NCI-H1417 (cell line): ENCODE measurements around the gene TARM1.
"Not testable (repeated sequence)": the region's sequence is repeated elsewhere in the genome, so short reads cannot be mapped to it uniquely, and the experiment has no call there.

ENCODE experiments used
- DNase-seq, 3 experiments: peaks; one replicate each; lab custom pipeline; 2025; lab: John Stamatoyannopoulos, UW

Gene TARM1

DNA sequence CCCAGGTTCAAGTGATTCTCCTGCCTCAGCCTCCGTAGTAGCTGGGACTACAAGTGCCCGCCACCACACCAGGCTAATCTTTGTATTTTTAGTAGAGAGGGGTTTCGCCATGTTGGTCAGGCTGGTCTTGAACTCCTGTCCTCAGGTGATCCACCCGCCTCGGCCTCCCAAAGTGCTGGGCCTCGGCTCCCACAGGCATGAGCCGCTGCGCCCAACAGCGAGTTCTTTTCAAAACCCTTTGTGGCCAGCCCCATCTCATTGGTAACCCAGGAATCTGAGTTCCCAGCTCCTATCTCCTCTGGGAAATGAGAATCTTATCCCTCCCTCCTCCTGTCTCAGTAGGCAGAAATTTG is 18.7 kb upstream of the TARM1 start:
- DNase-seq = not testable (repeated sequence)

DNA sequence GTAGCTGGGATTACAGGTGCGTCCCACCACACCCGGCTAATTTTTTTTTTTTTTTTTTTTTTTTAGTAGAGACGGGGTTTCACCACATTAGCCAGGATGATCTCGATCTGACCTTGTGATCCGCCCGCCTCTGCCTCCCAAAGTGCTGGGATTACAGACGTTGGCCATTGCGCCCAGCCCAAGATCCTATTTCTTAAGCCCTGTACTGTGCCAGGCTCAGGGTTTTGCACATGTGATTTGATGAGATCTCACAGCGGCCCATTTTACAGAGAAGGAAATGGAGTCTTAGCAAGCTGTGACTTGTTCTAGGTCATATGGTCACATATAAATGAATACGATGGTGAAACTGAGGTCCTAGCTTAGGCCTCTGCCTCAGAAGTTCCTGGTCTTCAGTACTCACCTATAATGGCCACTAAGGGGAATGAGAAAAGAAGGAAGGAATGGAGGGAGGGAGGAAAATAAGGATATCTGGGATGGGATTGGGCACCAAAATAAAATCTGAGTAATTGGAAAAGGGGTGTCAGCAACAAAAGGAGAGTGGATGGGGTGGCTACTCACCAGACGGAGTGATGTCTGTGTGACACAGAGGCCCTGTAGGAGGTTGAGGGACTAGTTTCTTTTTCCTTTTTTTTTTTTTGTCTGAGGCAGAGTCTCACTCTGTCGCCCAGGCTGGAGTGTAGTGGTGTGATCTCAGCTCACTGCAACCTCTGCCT is 18.2 kb upstream of the TARM1 start:
- DNase-seq = no peak

DNA sequence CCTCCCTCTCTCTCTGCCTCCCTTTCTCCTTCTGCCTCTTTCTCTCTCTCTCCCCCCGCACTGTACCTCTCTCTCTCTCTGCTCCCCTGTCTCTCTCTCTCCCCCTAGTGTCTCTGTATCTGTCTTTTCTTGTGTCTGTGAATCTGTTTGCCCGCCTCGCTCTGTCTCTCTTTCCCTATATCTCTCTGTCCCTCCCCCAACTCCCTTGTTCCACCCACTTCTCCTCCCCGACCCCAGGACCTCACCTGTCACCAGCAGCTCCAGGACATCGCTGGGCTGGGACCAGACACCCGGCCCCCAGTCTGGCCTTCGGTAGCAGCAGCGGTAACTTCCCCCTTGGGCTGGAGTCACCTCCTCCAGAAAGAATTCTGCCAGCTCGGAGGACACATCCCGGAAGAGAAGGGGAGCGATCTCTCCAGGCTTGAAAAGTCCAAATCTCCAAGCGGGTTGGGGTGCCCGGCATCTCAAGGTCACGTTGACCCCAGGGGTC is 15.5 kb upstream of the TARM1 start:
- DNase-seq = no peak

DNA sequence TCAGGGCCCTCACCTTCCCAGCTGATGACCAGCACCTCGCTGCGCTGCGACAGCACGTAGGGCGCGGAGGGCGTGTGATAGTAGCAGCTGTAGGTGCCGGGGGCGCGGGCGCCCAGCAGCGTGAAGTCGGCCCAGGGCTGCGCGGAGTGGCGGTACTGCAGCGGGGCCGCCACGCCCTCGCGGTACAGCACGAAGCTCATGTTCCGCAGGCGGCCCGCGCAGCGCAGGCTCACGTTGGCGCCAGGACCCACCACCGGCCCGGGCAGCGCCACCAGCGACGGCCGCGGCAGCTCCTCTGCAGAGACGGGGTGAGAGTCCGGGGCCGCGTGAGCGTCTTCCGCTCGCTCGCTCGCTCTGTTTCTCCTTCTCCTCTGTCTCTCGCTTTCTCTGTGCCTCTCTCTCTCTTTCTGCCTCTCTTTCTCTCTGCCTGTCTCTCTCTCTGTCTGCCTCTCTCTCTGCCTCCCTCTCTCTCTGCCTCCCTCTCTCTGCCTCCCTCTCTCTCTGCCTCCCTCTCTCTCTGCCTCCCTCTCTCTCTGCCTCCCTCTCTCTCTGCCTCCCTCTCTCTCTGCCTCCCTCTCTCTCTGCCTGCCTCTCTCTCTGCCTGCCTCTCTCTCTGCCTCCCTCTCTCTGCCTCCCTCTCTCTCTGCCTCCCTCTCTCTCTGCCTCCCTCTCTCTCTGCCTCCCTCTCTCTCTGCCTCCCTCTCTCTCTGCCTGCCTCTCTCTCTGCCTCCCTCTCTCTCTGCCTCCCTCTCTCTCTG is 14.9 kb upstream of the TARM1 start:
- DNase-seq = peak in 2 of 3 experiments; percentile 49 to 50

DNA sequence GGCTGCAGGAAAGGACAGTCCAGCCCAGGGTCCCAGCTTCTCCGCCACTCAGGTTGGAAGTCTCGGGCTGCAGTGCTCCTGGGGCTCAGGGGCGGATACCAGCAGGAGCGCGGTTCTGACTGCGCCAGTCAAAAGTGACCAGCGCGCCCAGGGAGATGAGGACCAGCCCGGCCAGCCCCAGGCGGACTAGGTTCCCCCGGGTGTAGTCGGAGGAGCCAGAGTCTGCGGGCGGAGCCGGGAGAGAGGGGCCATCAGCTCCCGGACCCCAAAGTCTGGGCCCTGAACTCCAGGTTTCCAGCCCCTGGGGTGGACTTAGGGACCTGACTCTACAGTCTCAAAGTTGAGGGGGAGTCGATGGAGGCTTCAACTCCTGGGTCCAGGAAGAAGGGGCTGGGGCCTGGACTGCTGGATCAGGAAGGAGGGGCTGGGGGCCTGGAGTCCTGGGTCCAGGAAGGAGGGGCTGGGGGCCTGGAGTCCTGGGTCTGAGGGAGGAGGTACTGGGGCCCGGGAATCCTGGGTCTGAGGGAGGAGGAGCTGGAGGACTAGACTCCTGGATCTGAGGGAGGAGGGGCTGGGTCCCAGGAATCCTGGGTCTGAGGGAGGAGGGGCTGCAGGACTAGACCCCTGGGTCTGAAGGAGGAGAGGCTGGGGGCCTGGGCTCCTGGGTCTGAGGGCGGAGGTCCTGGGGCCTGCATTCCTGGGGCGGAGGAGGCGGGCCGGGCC is 14.1 kb upstream of the TARM1 start:
- DNase-seq = no peak

DNA sequence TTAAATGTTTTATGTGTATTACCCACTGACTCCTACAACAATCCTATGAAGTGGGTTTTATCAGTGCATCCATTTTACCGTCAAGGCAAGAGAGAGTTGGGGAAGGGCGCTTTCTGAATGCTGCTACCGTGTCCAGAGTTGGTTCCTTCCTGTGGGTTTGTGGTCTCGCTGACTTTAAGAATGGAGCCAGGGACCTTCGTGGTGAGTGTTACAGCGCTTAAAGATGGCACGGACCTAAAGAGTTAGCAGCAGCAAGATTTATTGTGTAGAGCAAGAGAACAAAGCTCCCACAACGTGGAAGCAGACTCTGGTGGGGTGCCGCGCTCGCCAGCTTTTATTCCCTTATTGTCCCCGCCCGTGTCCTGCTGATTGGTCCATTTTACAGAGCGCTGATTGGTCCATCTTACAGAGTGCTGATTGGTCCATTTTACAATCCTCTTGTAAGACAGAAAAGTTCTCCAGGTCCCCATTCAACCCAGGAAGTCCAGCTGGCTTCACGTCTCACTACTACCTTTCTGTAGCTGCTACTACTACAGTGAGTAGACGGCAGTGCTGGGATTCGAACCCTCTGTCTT is 13.3 kb upstream of the TARM1 start:
- no peak for DNase-seq

DNA sequence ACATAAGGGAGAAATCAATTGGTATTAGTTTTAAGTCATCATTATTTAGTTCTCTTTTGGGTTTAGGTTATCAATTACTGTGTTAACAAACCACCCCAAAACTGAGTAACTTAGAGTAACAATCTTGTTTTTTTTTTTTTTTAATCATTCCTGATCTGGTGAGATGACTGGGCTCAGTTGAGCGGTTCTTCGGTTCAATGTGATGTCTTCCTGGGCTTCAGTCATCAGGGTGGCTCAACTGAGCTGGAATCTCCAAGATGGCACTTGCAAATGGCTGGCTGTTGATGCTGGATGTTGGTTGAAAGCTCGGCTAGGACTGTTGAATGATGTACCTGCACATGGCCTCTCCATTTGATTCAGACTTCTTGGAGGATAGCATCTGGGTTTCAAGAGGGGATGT is 3.2 kb upstream of the TARM1 start:
- DNase-seq = no peak

DNA sequence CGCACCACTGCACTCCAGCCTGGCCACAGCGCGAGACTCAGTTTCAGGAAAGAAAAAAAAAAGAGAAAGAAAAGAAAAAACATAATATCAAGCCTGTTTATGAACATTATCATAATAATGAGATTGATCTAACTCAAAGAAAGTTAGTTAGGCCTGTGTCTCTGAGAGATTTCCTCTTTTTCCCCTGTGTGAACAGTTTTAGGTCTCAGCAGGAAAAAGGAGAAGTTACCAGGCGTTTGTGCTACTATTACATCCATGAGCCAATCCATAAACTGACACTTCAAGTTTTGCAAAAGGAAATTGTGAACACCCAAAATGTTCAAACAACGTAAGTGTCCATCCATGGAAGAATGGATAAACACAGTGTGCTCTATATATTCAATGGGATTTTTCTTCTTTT is 3.8 kb downstream of the TARM1 start:
- DNase-seq = no peak

DNA sequence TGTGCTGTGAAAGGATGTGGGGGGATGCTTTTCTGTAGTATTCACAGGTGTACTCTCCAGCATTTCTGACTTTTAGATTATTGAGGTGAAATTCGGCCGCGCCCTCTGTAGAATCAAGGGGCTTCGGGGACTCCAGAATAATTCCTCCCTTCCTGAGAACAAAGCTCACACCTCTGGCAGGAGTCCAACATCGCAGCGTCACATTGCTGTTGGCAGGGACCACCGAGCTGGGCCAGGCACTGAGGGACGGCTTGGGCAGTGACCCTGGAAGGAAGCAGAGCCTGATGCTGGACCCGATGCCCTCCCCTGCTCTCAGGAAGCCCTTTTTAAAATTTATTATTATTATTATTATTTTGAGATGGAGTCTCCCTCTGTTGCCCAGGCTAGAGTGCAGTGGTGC is 6.3 kb downstream of the TARM1 start:
- DNase-seq = no peak

DNA sequence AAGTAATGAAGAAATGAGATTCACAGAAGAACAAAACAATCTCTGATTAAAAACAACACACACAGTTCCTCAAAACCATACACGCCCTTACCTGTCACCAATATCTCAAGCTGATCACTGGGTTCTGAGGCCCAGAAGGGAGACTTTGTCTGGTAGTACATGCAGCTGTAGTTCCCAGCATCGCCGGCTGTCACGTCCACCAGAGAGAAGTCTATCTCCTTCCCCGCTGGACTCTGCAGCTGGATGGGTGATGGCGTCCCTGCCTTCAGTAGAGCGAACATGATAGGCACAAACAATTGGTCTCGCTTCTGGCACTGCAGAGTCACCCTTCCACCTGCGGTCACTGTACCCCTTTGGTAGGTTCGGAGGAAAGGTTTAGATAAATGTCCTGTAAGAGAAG is 7.3 kb downstream of the TARM1 start:
- DNase-seq = no peak

DNA sequence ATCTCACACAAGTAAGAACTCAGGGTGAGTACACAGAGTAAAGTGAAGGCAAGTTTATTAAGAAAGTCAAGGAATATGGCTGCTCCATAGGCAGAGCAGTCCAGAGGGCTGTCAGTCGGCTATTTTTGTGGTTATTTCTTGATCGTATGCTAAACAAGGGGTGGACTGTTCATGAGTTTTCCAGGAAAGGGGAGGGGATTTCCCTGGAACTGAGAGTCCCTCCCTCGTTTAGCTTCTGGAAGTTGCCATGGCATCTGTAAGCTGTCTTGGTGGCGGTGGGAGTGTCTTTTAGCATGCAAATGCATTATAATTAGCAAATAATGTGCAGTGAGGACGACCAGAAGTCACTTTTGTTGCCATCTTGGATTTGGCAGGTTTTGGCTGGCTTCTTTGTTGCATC is 11.7 kb downstream of the TARM1 start:
- no peak for DNase-seq

DNA sequence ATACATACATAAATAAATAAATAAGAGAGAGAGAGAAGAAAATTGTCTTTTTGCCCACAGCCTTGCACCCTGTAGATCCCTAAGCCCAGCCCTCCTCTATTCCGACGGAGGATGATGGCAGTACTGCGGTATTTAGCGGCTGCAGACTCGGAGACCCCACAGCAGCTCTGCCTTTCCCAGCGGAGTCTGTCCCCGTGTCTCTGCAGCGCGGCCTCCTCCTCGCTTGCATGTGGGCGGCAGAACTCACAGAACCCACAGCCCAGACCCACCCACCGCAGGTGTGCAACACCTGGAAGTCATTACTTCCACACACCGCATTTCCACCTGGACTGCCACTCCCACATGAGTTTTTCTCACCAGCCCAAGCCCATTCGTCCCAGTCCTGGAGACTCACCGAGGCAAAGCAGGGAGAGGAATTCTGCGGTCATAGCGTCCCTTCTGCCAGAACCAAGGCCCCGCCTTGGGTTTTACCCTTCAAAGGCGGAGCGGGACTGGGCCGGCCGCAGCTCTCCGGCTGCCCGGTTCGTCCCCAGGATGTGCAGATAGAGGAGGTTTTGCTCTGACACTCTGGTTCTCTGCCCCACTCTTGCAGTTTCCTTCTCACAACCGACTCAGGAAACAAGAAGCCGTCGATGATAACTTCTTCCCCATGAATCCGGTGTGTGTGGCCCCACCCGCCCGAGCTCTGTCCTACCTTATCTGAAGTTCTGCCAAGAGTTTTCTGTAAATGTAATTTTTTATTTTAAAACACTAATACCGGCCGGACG is 17.6 kb downstream of the TARM1 start, which contains the start of gene VSTM1:
VSTM1 (minus strand) TSS at position 548 of the 767 bp plus-strand sequence; CDS start at position 428, 120 bp downstream.
- no peak for DNase-seq

DNA sequence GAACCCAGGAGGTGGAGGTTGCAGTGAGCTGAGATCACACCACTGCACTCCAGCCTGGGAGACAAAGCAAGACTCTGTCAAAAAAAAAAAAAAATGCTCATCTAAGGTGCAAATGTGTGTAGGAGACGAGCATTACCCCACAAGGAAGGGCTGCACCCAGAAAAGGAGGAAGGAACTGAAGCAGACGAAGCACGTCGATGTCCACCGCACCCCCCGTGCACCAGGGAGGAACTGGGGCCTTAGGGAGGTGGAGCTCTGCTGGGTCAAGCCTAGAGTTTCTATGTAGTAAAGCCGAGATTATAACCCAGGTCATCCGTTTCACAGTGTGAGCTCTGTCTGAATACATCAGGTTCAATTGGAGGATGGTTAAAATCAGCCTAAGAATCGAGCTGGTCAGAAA is 18.5 kb downstream of the TARM1 start:
- no peak for DNase-seq

DNA sequence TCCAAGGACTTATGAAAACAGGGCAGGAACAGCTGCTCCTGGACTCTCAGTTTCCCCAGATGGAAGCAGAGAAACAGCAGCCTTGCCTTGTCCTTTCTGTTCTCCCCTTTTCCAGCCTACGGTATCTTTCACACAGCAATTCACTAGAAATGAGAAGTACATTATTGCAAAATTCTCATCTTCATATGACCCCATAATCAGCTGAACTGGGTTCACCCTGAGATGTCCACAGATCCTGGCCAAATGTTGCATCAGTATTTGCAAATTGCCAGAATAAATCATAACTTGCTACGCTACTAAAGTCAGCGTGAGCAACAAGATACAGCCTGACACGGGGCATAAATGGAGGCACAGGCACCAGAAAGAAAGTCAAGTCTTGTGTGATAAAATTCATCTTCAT is 33.5 kb downstream of the TARM1 start:
- DNase-seq = no peak

DNA sequence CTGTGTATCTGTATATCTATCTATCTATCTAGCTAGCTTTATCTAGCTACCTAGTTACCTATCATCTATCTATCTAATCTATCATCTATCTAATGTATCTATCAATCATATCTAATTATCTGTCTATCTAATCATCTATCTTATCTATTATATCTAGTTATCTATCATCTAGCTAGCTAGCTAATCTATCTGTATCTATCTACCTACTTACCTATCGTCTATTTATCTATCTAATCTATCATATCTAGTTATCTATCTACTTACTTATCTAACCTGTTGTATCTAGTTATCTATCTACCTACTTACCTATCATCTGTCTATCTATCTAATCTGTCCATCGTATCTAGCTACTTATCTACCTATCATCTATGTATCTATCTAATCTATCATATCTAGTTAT is 35.4 kb downstream of the TARM1 start:
- no peak for DNase-seq

DNA sequence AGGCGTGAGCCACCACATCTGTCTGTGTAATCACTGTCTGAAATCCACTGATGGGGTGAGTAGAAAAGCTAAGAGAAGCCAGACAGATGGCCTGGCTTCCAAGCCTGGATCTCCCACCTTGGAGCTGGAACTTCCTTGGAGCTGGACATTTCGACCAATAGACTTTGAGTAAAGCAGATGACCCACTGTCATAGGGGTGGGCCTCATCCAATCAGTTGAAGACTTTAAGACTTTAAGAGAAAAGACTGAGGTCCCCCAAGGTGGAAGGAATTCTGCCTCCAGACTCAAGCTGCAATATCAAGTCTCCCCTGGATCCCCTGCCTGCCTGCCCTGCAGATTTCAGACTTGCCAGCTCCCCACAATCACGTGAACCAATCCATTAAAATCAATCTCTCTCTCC is 38.2 kb downstream of the TARM1 start:
- no peak for DNase-seq

DNA sequence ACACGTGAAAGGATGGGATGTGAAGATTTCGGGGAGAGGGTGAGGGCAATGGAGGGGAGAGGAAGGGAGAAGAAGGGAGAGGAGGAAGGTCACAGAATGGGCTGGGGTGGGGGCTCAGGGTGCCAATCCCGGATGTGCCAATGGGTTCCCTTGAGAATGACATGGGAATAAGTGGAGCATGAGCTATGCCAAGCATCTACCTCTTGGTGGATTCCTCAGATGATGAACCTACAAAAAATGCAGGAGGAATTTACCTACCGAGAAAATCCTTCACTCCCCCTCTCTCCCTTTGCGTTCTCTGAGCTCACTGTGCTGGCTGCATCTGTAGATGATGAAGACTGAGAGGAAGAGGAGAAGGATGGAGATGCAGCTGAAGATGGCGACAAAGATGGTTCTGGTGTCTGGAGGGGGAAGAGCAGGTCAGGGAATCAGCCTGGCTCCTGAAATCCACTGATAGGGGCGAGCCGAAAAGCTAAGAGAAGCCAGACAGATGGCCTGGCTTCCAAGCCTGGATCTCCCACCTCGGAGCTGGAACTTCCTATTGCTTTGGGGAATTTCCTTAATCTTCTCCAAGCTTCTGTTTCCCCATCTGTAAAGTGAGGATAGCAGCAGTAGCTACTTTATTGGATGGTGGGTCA is 39.1 kb downstream of the TARM1 start:
- no peak for DNase-seq

DNA sequence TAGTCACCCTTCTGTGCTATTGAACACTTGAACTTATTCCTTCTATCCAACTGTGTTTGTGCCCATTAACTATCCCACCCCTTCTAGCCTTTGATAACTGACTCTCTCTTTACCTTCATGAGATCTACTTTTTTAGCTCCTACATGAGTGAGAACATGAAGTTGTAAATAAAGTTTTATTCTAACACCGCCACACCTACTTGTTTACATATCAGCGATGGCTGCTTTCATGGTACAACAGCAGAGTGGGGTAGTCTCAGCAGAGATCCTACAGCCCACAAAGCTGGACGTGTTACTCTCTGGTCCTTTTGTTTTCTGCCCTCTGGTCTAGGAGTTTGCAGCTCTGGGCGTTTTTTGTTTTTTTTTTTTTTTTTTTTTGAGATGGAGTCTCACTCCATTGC is 41.2 kb downstream of the TARM1 start:
- DNase-seq = no peak

DNA sequence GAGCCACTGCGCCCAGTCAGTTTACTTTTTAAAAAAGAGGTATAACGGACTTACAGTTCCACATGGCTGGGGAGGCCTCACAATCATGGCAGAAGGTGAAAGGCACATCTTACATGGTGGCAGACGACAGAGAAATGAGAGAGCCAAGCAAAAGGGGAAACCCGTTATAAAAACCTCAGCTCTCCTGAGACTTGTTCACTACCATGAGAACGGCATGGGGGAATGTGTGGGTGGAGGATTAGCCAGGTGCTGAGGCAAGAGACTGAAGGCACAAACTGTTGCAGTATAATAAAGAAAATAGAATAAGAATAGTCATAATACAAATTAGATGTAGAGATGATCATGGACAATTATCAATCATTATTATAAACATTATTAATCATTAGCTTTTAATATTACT is 44.6 kb downstream of the TARM1 start:
- not testable (repeated sequence) for DNase-seq

DNA sequence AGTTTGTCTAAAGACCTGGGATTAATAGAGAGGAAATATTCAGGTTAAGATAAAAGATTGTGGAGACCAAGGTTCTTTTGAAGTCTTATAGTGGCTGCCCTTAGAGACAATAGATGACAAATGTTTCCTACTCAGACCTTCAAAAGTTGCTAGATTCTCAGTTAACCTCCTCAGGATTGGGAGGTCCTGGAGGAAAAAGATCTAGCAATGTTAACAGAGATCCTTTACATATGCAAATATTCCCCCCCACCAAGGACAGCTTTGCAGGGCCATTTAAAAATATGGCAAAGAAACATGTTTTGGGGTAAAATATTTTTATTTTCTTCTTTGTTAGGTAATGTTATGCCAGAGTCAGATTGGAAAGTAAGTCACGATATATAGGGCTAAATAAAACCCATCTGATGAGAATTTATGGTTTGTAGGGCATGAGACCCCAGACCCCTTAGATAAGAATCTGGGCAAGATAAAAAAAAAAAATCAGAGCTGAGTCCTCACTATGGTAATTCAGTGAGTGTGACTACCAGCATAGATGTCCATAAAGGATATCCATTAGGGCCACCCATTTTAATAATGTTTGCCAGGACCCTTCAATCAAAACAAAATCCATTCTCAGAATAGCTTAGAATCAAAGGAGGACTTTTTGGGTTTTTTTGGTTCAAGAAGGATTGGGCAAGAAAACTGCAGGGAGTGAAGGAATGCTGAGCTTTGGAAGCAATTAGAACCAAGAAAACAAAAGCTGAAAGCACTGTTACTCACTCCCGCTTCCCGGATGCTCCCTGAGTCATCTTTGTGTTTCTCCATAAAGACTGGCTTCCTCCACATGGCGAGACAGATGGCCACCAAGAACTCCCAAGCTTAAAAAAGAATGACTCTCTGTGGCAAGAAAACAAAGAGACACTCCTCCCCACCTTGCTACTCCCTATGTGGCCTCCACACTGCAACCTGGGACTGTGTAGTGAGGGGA is 45.7 kb downstream of the TARM1 start:
- no peak for DNase-seq
